ENCODE results near the gene MALT1. TPM values are rescaled to one million over a fixed set of nuclear protein-coding genes. Genes with fewer than 3 reads are reported as not detected.

Gene MALT1
- total RNA-seq, result 21.8 and 33.8 TPM in 2 replicates

GRCh38 chr18:58671111-58671631, at the start of gene MALT1:
Gene MALT1 (plus strand): TSS chr18:58671465. CDS start chr18:58671644, 179 bp downstream.

Other genes with a start within 250 kb of the MALT1 start
- gene ALPK2, start 42.4 kb upstream of the MALT1 start, total RNA-seq, result 40.4 and 54.2 TPM in 2 replicates
- 37.5 and 40.1 TPM in 2 replicates for gene ZNF532, start 193.4 kb downstream of the MALT1 start, total RNA-seq

Data from smooth muscle cell of bladder (primary cell).